Stimulated activated naive CD4-positive, alpha-beta T cell treated with Interleukin-2 at 50 U/mL for 16 hours (primary cell): Measurements from ENCODE around the gene ATXN1.

Source experiments
- DNase-seq: peaks from one replicate; lab custom pipeline; 2025; lab: John Stamatoyannopoulos, UW

The ATXN1 gene

GRCh38 chr6:16496991-16497801 lies 264.1 kb downstream of the ATXN1 start:
- no peak for DNase-seq

DNA sequence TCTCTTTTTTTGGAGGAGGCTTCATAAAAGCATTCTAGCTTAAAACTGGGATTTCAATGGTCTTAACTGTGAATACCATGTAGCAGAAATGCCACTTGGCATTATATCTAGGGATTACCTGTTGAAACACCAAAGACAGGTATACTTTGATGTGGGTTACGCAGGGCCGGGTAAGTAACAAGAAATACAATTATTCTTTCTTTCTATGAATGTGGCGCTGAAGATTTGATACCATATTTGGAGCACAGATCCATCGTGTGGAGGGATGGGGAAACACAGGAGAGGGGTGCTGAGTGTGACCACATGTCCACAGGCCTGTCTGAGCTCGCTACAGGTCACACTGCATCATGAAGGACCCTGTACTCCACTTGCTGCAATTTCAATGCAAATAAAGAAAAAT lies 265.1 kb downstream of the ATXN1 start:
- DNase-seq = no peak

DNA sequence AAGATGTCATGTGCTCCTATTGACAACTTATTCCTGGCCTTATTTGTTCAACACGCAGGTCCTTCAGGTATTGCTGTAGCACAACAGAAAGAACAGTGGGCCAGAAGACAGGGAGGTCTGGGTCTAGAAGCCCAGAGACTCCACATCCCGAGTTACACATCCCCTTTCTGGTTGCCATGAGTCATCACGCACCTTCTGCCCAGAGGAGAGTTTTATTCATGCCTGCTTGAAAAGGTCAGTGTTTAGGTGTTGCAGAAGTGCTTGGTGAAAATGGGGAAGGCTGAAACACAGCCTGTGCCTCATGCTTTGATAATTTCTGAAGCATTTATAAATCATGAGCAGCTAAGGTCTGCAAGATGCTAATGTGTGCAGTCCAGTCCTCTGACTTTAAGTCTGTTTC lies 266.5 kb downstream of the ATXN1 start:
- no peak for DNase-seq

- no peak for DNase-seq
Measured at GRCh38 chr6:16493802-16494201, 267.5 kb downstream of the ATXN1 start.

DNA sequence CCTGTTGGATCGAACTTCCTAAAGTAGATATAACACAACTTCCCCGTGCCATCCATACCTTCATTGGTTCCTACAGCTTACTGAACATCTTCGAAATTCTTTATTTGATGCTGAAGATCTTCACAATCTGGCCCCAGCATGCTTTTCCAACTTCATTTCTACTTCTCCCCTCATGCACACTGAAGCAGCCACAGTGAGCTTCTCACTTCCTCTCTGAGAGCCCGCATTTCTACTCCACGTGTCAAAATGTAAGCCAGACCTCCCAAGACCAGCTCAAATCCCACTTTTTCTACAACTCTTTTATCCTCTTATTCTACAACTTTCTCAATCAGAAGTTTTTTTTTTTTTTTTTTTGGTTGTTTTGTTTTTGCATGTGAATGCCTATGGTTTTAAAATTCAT lies 268.1 kb downstream of the ATXN1 start:
- no peak for DNase-seq

GRCh38 chr6:16491666-16492313 lies 269.5 kb downstream of the ATXN1 start:
- DNase-seq = no peak

GRCh38 chr6:16490616-16491015 lies 270.6 kb downstream of the ATXN1 start:
- no peak for DNase-seq

GRCh38 chr6:16488813-16489212 lies 272.4 kb downstream of the ATXN1 start:
- no peak for DNase-seq

DNA sequence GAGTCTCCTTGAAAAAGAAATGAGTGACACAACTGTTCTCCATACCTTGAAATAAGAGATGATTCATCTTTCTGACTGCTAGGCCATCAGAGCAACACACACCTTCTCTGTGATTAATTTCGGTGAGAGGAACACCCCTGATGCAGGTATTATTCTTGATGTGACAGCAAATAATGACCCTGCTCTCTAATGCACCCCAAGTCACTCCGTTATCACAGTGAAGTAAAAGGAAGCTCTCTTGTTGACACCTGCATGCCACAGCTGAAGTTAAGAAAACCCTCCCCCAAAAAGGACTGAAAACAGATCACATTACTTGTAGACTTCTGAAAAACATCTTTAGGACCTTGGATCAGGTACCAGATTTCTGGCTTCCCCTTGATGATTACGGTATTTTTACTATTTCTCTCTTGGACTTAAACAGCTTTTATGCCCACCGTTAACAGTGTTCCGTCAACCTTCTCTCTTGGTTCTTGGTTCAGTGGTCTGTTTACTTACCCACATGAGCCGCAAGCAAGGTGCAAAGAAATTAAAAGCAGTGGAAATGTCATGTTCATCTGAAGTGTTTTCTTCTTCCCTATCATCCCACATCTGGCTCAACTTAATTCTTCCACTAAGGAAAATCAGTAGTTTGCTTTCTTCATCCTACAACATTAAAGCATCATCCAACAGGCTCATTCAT lies 273.1 kb downstream of the ATXN1 start:
- no peak for DNase-seq

- DNase-seq = peak; percentile 71
Measured at GRCh38 chr6:16486661-16487060, 274.6 kb downstream of the ATXN1 start.

DNA sequence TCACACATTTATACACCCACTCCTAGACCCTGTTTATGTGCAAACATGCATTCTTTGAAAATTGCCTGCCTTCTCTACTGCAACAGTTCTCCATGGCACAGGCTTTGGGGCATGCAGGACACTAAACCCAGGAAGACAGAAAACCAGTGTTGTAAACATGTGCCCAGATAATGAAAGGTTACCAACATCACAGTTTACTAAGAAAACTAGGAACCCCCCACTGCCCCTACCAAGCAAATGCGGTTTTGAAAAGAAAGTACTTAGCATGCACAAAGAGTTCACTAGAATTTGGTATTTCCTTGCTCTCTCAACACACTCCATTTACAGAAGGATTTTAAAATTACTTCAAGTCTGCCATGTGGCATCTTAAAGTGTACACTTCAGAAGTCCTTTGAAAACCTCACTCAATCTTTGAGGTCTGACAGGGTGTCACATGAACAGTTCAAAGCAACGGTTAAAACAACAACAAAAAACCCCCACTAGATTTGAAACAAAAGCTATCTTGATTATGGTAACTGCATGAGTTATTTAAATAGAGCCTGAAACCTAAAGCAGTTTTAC lies 277.9 kb downstream of the ATXN1 start:
- peak; percentile 21 for DNase-seq

GRCh38 chr6:16482702-16483314 lies 278.5 kb downstream of the ATXN1 start:
- DNase-seq = peak; percentile 21

- DNase-seq = peak; percentile 57
Measured at GRCh38 chr6:16481697-16482399, 279.4 kb downstream of the ATXN1 start.

DNA sequence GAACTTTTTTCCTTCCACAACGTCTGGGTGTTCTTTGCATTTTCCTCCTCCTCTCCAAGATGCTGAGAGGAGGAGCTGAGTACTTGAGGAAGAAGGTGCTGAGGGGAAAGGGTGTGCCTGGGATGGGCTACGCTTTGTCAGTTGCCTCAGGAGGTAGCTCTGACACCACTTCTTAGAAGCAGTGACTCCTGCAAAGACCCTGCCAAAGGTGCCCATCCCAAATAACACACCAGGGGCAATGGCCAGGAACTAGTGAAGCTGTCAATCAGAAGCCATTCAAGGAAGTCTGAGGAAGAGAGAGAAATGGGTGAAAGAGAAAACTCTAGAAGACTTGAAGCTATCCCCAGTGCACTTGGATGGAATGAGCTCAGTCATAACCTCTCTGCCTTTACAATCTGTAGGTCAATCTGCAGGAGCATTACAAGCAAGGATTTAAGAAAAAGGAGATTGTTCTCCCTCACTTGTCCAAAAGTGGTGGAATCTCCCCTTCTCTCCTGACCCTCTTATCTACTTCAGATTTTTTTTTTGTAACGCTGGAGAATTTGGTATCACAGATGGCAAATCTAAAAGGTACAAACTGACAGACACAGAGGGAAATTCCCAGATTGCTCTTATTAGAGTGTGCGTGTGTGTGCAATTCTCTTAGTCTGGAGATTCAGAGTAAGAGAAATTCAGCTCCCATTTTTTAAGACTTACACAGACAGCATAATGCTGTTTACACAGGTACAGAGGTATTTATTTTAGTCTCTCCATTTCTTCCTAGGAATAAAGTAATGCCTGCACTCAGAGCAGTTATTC lies 280.3 kb downstream of the ATXN1 start:
- DNase-seq = no peak

- DNase-seq = no peak
Measured at GRCh38 chr6:16477367-16478149, 283.7 kb downstream of the ATXN1 start.

DNA sequence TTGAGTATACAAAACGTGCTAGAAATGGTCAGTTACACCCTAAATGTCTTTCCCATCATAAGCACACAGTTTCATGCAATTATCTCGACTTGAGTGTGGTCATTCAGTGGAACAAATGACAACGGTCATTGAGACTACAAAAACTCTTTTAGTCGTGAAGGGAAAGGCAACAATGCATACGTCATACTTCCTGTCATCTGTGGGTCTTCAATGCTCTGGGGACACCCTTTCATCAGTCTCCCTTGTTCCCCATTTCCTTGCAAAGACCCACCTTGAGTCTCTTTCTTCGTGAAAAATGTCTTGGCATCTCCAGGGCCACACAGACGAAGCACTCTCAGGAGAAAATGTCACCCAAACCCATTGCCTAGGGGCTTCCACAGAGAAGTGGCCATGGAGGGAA lies 284.4 kb downstream of the ATXN1 start:
- no peak for DNase-seq

DNA sequence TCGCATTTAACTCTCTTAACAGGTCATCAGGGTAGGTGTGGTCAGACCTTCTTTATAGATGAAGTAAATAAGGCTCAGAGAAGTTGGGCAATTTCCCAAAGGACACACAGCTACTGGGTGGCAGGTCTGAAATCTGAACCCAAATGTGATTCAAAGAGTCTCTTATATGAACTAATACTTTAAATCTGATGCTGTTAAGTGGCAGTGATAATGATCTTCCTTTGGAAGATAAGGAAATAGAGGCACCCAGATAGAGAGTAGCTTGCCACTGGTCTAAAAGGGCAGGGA lies 285.8 kb downstream of the ATXN1 start:
- no peak for DNase-seq

GRCh38 chr6:16474772-16475493 lies 286.3 kb downstream of the ATXN1 start:
- DNase-seq = no peak

DNA sequence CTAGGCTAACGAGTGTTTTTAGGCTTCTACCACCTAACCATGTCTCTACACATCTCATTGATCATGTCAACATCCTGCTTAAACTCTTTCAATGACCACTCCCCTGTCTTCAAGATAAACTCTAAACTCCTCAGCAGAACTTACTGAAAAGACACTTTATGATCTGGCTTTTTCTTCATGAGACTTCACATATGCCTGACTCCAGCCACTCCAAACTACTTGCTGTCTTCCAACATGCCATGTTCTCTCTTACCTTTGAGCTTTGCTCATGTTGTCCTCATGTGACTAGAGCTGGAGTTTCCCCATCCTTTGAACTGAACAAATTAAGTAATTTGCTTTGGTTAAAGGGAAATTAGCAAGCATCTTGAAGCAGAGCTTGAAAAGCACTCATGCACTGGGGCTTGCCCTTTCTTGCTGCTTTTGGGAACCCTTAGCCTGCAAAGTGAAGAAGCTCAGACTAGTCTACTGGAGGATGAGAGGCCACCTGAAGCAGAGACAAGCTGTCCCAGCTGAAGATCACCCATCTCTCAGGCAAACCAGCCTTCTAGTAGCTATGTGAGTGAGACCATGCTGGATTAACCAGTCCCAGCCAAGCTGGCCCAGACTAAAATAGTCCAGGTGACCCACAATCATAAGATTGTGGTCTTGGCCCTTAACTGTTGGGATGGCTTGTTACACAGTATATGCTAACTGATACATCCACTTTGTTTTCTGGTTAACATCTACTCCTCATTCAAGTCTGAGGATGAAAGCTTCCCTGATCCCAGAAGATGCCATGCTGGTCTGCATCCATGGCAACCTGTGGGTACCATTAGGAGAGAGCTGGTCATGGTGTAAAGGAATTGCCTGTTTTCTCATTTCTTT lies 287.1 kb downstream of the ATXN1 start:
- DNase-seq = no peak
